Progenitor cell of endocrine pancreas (in vitro differentiated cells): ENCODE results near the gene SAAL1. TPM values are rescaled to one million over a fixed set of nuclear protein-coding genes. Genes with fewer than 3 reads are reported as not detected.
A peak's percentile ranks its signal among the peaks of the same experiment; 100 is the strongest.

Experiments
- DNase-seq: peaks from one replicate; pipeline ENCODE4 v3.0.0; 2021; ENCODE audit warnings: low spot score; ENCODE audit not compliant: unreplicated experiment
- H3K27ac Mint-ChIP-seq: 2 replicates; pipeline ENCODE4 v1.8.0; 2021; ENCODE audit warnings: mild to moderate bottlenecking, moderate library complexity, mixed read lengths
- H3K27me3 Mint-ChIP-seq: 2 replicates; pipeline ENCODE4 v1.8.0; 2021; ENCODE audit warnings: mixed read lengths
- H3K36me3 Mint-ChIP-seq: 2 replicates; pipeline ENCODE4 v1.8.0; 2022; ENCODE audit warnings: mixed read lengths; ENCODE audit not compliant: insufficient read depth
- H3K4me1 Mint-ChIP-seq: 2 replicates; pipeline ENCODE4 v1.8.0; 2021; ENCODE audit warnings: low read depth, mixed read lengths
- H3K4me3 Mint-ChIP-seq: 2 replicates; pipeline ENCODE4 v1.8.0; 2021; ENCODE audit warnings: low read depth, mild to moderate bottlenecking, moderate library complexity, mixed read lengths
- H3K9me3 Mint-ChIP-seq: 2 replicates; pipeline ENCODE4 v1.8.0; 2021; ENCODE audit warnings: low read depth, mixed read lengths
- total RNA-seq: library from RNA; stranded (reverse); gene quantifications from 2 replicates; pipeline ENCODE4 v1.2.1, GENCODE V29; 2021
- TF ChIP-seq, protein P1 (sequence below): fragments of 200-600 bp; sonication (generic); IDR thresholded peaks from one replicate; pipeline ENCODE4 v1.5.0; 2021; ENCODE audit warnings: antibody characterized with exemption, mild to moderate bottlenecking; ENCODE audit not compliant: unreplicated experiment

The SAAL1 gene
- total RNA-seq, 1 donor from 2014 or later, result 28.3 TPM

DNA sequence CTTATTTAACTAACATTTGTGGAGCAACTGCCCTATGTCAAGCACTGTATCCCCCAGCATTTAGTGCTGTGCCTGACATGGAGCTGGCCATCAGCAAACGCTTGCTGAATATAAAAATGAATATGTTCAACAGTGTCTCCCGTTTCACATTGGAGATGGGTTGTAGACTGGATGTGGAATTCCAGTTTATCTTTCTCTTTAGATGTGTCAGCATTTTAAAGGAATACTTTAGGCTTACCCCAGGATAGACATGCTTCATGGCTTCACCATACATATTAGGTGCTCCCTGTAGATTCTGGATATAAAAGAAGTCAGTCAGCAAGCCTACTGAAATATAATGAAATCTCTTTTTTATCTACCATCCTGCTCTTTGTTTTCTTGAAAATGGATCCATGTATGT lies 38.5 kb downstream of the SAAL1 start:
- Mint-ChIP-seq H3K27ac (no peak overlapping the region), H3K9me3 (no peaks in the 10 kb centered on the region), H3K4me3 (no peak overlapping the region), H3K27me3 (no peaks in the 10 kb centered on the region), H3K4me1 (peaks cover 30% of the 10 kb centered on the region), H3K36me3 (no peaks in the 10 kb centered on the region)
- DNase-seq, result no peak
- TF ChIP-seq, protein P1, sequence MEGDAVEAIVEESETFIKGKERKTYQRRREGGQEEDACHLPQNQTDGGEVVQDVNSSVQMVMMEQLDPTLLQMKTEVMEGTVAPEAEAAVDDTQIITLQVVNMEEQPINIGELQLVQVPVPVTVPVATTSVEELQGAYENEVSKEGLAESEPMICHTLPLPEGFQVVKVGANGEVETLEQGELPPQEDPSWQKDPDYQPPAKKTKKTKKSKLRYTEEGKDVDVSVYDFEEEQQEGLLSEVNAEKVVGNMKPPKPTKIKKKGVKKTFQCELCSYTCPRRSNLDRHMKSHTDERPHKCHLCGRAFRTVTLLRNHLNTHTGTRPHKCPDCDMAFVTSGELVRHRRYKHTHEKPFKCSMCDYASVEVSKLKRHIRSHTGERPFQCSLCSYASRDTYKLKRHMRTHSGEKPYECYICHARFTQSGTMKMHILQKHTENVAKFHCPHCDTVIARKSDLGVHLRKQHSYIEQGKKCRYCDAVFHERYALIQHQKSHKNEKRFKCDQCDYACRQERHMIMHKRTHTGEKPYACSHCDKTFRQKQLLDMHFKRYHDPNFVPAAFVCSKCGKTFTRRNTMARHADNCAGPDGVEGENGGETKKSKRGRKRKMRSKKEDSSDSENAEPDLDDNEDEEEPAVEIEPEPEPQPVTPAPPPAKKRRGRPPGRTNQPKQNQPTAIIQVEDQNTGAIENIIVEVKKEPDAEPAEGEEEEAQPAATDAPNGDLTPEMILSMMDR, result no peak

DNA sequence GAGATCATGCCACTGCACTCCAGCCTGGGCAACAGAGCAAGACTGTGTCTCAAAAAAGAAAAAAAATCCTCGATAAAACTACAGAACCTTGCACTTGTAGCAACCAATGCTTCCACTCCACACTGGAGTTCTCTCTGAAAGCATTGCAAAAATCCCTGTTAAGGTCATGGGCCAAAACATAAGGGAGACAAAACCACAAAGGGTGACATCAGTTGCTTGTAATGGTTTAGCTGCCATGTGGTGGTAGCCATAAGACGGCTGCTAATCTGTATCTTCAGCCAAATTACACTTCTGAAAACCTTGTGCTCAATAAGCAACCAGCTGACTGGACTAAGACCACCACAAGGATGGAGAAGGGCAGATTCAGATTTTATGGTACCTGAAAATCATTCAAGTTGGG lies 39.3 kb downstream of the SAAL1 start:
- Mint-ChIP-seq H3K36me3 (no peaks in the 10 kb centered on the region), H3K27ac (no peak overlapping the region), H3K4me3 (no peak overlapping the region), H3K4me1 (peaks cover 31% of the 10 kb centered on the region), H3K9me3 (no peaks in the 10 kb centered on the region), H3K27me3 (no peaks in the 10 kb centered on the region)
- TF ChIP-seq, protein P1, result no peak
- DNase-seq, result no peak

DNA sequence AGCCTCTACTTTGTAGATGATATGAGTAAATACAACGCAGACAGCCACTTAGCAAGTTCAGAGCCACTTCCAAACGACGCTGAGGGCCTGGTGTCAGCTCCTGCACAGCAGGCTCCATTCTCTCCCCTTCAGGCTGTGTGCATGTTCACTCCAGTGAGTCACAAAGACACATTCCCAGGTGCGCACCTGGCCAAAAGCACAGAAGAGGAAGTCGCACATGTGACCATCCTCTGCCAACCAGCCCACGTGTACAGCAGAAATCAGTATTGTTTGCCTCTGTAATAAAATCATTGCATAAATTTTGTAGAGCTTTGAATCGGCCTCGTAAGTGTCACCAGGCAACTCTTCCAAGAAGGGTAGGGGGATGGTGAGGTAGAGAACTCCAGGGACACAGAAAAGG lies 40.3 kb downstream of the SAAL1 start:
- Mint-ChIP-seq H3K9me3 (no peaks in the 10 kb centered on the region), H3K4me3 (no peak overlapping the region), H3K27ac (peak overlapping the region; percentile 79), H3K27me3 (no peaks in the 10 kb centered on the region), H3K36me3 (no peaks in the 10 kb centered on the region), H3K4me1 (peaks cover 31% of the 10 kb centered on the region)
- TF ChIP-seq, protein P1, result no peak
- DNase-seq, result no peak

DNA sequence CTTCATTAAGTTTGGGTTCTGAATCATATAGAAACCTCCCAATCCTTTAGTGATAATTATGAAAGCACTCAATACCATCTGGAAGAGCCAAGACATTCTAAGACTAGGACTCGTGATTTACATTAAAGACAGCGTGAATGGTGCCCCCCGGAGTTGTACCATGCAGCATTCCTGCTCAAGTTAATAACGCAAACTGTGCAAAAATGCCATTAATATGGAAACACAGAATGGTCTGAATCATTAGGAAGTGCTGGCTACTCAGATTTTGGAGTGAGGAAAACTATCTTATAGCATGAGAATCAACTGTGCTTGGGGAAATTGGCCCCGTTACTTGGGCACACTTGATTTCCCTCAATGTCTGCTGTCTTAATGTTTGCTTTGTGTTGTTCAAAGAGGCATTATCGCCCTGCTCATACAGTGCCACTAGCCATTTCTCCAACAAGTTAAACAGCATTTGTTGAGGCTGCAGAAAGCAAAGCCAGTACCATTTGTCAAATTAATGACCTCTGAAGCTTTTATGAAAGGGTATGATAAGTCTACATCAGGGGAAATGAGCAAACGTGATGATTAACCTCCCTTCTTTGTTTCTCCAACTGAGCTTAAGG lies 41.3 kb downstream of the SAAL1 start:
- Mint-ChIP-seq H3K27me3 (no peaks in the 10 kb centered on the region), H3K4me1 (peaks cover 31% of the 10 kb centered on the region), H3K9me3 (no peaks in the 10 kb centered on the region), H3K36me3 (no peaks in the 10 kb centered on the region), H3K4me3 (no peak overlapping the region), H3K27ac (no peak overlapping the region)
- no peak for DNase-seq
- TF ChIP-seq, protein P1, result no peak

DNA sequence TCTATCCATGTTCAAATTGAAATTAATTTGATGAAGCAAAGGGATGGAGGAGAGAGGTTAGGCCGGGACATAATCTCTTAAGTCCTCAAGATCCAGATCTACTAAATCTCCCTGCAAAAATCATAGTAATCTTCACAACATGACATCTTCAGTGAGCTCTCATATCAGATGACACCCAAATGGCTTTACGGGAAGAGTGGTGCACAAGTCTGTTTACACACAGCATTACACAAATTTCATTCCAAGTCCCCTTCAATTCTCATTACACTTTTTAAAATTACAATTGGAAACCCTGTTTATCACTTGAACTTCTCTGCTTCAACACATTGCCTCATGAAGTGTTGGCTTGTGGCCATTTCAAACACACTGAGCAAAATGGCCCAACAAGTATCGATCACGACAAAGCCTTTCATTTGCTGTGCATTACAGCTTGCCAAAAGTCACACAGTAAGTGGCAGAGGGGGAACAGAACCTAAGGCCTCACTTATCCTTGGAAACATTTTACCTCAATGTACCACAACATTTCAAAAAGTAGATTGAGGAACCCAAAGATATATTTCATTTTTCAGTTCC lies 41.9 kb downstream of the SAAL1 start:
- Mint-ChIP-seq H3K27me3 (no peaks in the 10 kb centered on the region), H3K27ac (no peak overlapping the region), H3K9me3 (no peaks in the 10 kb centered on the region), H3K36me3 (no peaks in the 10 kb centered on the region), H3K4me3 (no peak overlapping the region), H3K4me1 (peaks cover 31% of the 10 kb centered on the region)
- TF ChIP-seq, protein P1, result no peak
- DNase-seq, result no peak
